ENCODE results near the gene TP63.

TP63 gene

DNA sequence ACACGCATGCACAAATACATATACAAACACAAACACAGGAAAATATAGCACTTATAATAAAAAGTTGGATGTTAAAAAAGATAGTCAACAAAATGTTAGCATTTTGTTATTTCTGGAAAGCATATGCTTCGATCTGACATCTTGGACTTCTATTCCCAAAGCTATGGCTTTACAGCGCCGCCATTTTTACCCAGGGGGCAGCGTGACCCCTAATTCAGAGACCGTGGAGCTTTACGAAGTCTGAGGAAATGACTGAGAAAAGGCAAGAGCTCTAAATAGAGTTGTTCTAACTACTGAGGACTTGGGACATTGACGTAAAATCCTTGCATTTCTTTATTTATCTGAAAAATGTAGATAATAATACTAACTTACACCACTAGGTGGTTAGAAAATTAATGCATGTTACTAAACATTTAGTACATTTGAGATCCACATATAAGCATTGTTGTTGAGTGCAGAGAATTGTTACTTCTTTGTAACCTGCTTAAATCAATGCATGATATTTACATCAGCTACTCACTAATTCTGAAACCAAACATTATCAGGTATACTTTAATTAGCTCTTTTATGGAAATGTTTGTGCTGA is 155.4 kb downstream of the TP63 start:
- no peak for DNase-seq

DNA sequence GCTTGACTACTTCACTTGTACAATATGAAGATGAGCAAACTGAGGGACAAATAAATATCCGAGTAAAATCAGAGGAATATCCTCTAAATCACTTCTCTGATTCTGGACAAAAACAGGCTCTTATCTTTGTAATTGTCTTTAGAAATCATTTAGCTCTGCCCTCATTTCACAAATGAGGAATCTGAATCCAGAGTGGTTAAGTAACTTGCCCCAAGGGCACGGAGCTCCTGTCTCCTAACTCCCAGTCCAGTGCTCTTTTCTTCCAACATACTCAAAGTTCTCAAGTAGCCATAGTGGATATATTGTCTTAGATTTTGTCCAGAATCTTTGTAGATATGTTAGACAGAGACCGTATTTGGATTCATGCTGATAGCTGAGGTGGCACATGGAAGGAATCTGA is 156.0 kb downstream of the TP63 start:
- no peak for DNase-seq

DNA sequence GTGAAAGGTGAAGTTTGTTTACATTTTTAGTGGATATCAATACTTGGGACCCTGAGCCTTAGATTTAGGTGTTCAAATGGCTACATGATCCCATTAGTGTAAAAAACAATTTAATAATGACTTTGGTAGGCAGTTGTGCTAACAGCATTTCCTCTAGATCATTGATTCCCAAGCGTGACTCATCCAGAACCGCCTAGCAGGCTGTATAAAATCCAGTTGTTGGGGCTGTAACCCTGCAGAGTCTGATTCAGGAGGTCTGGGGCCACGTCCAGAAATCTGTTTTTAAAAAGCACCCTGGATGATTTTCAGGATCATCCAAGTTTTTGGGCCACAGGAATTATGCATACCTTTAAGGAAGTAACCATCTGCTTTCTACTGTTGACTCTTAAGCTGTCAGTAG is 156.4 kb downstream of the TP63 start:
- DNase-seq = no peak

DNA sequence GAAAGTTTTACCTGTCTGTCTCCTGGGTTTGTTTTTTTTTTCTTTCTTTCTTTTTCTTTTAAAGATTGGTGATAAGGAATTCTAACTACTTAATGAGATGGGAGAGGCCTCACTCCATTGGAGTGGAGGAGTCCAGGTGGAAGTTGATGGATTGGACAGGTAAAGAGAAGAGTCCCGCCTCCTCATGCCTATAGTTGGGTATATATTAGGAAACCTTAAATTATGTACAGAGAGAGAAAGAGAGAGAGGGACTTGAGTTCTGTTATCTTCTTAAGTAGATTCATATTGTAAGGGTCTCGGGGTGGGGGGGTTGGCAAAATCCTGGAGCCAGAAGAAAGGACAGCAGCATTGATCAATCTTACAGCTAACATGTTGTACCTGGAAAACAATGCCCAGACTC is 158.2 kb downstream of the TP63 start:
- DNase-seq = no peak

DNA sequence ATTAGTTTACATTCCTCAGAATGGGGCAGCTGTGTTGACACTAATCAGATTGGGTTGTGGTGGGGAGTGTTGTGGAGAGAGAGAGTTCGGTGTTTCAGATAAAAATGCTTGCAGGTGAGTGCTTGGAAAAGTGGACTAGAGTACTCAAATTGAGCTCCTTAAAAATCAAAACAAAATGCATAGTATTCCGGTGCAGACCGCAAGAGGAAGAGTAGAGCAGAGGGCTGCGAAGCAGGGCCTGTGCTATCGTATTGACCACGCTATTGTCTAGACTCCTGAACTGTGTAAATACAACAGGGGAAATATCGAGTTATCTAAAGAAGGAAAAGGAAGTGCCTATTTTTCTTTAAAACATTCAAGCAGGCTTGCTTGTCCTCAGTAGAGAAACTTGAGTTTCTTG is 159.5 kb downstream of the TP63 start:
- DNase-seq = no peak

DNA sequence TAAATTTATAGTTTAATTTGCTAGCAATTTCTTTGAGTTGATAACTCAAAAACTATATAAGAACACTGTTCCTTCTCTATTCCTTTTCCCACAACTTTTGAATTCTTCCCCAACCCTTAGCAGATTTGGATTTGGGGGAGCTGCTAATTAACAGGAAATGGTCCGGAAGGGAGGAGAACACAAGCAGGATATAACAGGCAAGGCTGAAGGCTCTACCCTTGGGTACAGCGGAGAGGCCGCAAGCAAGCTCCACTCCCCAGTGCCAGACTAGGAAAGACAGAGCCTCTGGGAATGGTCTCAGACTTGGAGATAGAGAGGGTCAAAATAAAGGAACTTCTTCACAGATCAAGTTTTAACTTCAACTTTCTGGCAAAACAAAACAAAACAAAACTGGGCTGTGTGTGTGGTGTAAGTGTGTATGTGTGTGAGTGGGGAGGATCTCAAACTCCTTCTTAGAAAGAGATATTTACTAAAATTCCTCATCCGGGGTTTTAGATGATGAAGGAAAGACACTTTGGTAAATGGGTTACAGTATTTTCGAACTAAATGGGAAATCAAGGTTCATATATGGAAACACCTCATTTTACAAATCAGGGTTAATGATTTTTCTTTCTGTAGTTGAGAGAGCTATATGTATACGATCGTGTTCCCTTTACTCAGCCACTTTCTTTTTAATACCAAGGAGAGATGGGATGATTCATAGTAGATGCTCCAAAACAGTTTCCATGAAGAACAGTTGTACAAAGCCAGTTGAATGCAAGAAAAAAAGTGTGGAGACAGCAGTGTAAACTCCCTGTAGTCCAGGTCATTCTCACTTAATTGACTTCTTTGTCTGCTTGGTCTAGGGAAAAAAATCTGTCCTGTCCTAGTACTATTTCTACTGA is 161.1 kb downstream of the TP63 start:
- no peak for DNase-seq

DNA sequence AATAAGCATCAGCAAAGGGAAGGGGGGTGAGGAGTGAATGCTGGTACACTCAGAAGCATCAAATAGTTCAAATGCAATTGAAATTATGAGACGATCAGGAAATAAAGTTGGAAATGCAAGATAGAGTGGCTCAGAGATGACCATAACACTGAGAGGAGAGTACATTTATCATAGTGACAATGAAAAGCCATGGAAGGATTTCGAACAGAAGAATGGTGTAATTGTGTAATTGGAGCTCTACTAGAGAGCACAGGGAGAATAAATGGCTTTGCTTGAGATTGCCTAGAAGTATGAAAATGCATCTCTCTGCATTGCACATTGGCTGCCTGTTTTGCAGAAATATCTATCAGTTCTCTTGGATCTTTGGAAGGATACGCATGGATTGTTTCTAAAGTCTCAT is 163.3 kb downstream of the TP63 start:
- no peak for DNase-seq

DNA sequence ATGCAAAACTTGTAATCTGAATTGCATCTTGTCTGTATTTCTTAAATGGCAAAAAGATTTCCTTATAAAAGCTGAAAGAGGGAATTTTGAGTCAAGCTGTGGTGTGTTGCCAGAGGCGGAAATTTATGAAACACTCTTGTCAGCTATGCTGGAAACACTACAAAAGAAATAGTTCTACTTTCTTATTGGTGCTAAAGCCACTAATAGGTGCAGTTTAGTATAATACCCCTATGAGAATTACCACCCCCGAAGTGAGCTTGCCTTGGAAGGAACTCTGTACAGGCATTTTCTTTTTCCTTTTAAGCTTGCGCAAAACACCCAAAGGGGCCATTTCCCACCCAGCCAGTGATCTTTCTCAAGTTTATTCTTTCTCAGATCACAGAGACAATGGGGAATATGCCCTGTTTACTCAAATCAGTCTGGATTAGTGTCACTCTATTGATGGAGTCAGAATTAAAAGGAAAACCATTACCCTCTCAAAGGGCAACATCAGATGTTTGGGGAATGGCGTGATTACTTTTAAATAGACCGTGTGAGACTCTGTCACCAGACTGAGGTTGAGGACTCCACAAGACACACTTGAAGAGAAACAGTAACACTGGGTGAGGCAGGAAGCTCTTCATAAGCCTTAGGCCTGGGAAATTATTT is 166.0 kb downstream of the TP63 start:
- DNase-seq = no peak

DNA sequence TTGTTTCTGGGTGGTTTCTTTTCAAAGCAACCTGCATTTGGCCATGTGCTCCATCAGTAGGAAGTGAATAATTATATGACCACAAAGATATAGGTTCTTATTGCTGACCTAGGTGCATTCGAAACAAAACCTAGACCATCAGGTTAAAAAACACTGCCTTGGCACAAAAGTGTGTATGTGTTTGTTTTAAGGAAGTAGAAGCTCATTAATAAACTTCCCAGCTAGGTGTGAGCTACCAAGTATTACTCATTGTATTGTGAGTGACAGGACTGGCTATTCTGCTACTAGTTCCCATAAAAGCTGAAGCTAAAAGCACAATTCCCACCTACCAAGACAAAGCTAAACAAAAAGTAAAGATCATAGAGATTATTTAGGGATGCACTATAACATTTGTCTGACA is 168.2 kb downstream of the TP63 start:
- no peak for DNase-seq

DNA sequence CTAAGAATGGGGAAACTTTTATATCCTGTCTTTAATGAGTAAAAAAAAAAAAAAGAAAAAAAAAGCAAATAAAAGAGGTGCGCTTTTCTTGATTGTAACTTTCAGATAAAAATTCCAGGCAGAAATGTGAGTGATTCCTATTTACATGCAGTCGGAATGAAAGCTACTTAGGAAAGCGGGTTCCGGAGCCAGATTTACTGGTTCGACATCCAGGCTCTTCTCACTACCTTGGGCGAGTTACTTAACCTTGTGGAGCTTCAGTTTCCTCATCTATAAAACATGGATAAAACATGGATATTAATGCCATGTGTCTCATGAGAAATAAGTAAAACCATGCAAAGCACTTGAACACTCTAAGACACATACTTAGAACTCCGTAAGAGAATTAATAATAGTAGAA is 169.2 kb downstream of the TP63 start:
- DNase-seq = no peak

DNA sequence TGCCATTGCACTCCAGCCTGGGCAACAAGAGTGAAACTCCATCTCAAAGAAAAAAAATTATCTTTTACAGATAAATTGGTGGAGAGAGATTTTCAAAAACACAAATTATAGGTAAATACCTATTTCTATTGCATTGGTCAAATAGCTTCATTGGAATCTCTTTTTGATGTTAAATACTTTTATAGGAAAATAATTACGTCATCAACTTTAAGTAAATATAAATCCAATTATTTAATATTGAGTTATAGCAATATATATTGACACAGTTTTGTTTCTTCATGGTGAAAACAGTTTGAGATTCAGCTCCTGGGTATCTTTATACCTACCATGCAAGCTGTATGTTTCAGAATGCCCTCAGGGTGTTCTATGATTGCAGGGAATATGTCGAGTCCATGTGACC is 172.1 kb downstream of the TP63 start:
- DNase-seq = no peak

DNA sequence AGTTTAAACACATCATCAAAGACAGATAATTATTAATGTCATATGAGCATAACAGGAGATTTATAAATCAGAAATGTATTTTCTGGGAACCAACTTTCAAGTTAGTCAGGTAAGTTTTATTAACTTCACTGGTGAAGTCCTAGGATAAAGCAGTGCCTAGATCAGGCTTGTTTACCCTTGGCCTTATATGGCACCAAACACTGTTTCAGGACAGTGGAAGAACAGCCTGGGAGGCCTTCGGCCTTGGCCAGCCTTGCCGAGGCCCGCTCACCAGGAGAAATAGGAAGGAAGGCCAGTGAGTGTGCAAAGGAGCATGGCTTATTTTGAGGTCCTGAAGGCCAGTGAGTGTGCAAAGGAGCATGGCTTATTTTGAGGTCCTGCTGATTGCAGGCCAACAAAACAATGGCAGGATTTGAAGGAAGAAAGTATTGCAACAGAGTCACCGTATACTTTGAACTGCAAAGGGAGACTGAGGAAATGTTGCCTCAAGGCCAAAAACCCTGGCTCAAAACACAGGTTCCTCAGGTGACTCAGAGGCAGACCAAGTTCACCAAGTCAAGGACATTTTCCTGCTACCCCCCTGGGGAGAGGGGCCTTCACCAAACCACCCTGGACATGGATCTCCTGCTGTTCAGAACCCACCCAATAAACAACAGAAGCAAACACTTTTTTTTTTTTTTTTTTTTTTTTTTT is 174.3 kb downstream of the TP63 start:
- no peak for DNase-seq

DNA sequence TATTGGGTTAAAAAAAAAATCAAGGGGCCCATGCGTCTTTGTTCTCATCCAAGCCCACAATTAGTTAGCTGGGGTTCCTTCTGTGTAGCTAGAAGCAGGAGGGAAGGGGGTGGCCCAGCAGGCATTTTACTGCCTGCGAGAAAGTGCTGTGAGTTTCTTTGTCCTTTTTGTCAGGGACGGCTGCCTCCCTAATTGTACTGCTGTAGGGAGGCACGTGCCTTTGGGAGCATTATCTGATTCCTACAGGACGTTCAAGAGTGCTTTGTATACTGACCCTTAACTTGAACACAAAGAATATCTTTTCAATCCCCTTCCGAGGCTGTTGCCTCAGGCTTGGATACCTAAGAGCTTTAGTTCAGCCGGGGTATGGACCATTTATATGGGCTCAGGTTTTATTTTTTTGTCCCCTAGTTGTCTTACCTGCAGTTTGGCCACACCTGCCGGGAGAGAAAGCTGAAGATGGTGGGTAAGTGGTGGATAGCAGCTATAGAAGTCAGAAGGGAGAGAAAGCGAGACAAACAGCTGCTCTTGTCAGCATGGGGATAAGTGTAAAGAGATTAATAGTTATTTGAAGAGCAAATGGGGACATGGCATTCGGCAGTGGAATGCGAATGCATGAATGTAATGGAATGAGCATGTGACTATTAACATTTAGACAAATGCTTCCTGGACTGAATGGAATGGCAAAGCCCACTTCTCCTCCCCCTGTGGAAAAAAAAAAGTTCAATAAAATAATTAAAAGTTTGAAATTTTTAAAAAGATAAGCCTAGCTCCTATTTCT is 175.2 kb downstream of the TP63 start:
- DNase-seq = no peak

DNA sequence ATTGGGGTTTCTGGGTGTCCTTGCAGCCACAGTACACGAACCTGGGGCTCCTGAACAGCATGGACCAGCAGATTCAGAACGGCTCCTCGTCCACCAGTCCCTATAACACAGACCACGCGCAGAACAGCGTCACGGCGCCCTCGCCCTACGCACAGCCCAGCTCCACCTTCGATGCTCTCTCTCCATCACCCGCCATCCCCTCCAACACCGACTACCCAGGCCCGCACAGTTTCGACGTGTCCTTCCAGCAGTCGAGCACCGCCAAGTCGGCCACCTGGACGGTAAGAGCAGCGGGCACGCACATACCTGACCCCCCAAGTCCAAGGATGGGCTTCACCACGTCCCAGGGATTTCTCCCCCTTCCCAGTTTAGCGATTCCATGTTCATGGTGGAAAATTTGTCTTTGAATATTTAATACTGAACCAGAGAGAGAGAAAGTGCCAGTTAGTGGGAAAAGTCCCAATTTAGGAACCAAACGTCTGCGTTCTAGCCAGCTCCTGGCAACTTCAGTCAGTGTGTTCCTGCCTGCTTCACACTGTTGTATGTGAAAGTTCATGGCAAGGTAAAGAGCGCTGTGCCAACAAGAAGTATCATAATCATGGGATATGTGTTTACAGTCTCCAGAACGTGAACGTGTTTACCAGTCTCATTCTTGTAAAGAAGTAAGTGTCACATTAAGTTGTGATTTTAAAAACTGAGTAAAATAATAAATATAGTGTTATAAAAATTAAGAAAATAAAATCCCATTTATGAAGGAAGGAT is 177.2 kb downstream of the TP63 start:
- DNase-seq = no peak

DNA sequence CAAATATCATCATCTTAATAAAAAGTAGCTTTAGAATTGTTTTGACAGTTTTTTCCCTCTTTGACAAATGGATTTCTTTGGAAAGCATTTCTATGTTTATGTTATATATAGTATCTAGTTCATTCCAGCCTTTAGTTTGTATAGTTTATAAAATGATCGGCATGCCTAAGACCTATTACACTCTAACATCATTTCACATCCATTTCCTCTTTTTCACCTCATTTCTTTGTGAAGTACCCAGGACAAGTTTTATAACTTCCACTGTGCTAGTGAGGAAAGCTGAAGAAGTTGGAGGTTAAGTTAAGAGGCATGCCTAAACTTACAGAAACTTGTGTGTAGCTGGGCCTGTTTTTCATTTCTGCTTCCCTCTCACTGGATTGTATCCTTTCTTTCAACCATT is 178.4 kb downstream of the TP63 start:
- DNase-seq = no peak

DNA sequence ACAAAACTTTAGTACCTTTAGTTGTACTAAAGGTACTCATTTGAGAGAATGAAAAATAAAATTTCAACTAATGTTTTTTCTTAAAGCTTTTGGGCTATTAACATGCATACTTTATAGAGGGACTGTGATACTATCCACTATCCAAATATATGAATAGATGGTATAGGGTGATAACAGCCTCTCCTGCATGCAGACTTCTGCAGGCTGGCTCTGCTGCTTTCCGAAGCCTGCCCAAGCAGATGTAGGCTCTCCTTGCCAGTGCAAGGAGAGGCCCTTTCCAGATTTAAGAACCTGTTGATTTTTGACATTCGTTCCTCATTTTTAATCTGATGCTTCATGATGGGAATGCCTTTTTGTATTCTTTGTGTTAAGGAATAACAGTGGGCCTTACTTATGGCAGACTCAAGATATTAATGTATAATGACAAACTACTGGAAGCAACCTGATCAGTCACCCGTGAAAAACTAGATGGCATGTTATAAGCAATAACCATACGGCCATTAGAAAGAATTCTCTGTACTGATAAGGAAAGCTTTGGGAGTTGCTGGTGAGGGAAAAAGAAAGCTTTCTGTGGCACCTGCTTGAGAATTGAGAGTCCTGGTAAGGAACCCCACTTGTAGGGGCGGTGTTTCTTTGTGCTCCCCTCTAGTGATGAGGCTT is 181.7 kb downstream of the TP63 start:
- no peak for DNase-seq

DNA sequence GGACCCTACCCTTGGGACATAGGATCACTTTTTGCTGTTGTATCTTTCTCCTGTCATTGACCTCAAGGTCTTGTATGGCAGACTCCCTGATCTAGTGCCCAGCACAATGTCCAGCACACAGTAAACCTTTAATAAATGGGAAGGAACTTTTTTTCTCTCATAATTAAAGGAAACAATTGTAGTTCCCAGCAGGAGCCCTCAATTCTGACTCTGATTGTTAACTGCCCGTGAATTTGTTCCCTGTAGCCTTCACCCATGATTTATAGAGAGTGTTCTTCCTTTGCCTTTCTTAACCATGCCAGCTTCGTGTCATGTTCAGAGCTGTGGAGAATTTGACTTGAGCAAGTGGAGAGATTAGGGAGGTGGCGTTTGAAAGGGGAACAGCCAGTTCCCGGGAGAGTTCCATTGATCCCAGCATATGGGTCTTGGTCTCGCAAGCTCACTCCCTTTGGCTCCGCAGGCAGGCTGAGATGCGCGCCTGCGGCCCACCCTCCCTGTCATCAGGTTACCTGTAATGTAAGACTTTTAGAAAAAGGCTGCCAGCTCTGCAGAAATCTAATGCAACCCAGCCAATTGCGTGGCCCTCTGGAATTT is 182.6 kb downstream of the TP63 start:
- no peak for DNase-seq

DNA sequence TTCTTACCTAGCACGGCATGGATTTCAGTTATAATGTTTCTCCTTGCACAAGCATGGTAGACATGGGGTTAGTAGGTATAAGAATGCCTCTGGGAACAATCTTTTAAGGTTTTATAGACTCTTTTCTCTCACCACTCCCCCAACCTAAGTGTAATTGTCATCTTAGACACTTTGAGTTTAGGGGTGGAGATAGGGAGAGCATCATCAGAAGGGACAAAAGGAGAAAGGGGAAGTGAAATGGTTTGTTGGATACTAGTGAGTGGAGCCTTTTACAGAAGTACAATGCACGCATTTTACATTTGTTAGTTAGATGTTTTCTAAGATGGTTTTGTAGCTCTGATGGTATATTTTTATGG is 189.2 kb downstream of the TP63 start:
- no peak for DNase-seq

DNA sequence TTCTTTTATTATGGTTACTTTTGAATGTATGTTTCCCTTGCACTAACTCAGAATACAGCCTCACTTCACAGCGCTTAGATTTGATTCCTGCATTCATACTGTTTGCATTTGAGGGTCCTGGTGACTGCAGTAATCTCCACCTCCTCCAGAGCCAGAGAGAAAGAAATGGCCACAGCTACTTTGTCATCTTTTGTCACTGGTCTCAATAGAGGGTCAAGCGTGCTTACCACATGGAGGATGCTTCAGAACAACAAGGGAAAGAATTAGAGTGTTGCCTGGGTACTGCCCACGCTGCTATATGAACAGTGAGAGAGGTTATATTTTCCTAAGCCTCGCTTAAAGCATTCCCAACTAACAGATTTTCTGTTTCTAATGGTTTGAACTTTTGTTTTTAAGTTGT is 190.1 kb downstream of the TP63 start:
- DNase-seq = no peak

DNA sequence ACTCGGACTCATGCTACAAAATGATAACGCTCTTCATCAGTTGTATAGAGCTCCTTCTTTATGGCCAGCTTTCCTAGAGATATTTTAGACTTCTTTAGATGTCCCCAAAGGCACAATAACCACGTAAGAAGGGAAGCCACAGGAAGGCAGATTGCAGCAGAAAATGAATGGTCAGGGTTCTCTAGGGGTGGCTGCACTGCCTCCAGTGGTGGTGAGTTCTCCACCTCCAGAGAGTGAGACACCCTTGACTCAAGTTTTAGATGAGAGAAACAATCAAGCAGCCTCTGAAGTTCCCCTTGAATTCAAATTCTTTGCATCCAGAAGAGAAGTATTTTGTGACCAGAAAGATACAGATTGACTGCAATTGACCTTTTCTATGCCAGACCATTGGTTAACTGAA is 191.5 kb downstream of the TP63 start:
- DNase-seq = no peak

DNA sequence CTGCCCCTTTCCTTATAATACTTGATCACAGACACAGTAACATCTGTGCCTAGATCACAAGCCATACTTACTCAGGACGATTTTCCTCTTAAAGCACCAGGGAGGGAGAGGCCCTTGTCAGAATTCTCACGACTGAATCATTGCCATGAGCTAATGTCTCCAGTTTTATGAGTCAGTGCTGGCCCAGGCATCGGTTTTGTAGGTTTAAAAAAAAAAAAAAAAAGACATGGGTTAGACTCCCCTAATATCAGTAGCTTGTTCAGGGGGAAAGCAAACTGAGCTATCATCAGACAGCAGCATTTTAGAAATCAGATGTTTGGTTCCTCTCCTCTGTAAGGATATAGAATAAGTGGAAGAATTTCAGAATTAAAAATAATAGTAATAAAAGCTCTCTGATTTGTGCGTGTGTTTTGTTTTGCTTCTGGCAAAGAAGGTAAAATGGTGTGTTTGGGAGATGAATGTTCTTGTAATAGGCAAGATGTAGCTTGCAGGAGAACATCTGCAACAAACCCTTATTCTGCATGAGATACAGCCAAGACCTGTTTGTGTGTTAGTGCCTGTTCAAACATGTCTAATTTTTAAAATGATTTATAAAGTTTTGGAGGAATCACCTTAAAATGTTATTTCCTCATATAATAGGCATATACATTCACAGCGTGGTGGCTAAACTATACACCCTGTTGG is 193.6 kb downstream of the TP63 start:
- no peak for DNase-seq

Measured in stimulated activated CD4-positive, alpha-beta T cell treated with anti-CD3 and anti-CD28 coated beads, Interleukin-2, amount 100 ng/mL, for 24 hours (primary cell).